Smooth muscle cell of the brain vasculature (primary cell): ENCODE measurements around the gene SYTL3.
"Not testable (repeated sequence)": the region's sequence is repeated elsewhere in the genome, so short reads cannot be mapped to it uniquely, and the experiment has no call there.

ENCODE experiments used
- DNase-seq: peaks from one replicate; pipeline ENCODE4 v3.0.0-alpha.2; 2012; ENCODE audit warnings: low read depth, low spot score

Gene SYTL3

DNA sequence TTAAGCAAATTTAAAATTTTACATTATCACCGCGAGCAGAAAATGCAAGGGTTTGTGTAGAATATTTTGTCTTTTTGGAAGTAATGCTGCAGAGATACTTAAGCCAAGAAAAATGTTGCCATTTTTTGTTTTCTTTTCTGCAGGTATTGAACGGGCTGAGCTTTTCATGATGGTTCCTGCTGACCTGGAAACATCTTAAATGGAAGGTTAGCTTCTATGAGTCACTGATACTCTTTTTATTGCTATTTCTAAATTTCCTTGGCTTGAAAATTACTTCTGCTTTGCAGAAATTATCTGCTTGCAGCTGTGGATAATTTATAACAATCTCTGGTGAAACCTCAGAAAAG lies 12.7 kb downstream of the SYTL3 start:
- DNase-seq: no peak

DNA sequence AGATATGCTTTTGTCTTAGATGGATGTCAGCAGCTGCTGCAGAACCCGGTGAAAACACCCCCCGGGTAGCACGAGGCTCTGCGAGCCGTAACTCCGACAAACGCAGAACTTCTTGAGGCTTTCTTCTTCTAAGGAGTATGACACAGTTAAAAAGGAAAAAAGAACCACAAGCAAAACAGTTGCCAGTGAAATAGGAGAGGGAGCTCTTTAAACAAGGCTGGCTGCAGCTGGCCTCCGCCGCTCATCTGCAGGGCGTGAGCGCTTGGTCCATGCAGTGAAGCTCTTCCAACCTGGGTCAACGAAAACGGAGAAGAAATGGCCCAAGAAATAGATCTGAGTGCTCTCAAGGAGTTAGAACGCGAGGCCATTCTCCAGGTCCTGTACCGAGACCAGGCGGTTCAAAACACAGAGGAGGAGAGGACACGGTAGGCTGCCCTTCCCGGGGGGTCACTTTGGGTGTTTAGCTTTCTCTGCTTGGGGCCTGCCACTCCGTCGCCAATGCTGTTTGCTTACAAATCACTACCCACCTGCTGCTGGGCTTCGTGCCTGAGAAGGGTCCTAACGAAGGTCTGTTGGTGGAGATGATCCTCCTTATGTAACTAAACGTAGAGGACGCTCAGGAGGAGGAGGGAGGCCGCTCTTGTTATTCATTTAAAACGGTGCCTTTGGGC lies 13.2 kb downstream of the SYTL3 start:
- DNase-seq: no peak

DNA sequence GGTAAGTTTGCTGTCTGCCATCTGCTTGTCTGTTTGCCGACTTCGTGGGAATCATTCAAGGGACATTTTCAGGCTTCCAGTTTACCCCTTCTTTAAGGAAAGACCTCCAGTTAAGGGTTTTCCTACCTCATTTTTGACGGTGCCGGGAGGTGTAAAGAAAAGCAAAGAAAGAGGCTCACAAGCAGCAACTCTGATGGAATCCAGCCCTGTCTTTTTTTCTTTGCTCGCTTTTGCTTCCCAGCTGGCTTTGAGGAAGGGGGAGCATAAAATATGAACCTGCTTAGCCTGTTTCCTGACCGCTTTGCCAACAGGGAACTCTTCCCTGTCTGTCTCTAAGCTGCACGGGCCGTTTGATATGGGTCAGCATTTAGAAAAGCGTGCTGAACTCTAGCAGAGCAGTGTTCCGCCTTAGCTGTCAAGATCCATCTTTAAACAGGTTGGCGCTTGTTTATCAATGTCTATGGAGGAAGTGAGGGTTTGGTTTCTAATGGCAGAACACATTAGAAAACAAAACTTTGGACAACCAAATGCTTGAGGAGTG lies 13.8 kb downstream of the SYTL3 start:
- DNase-seq: no peak

DNA sequence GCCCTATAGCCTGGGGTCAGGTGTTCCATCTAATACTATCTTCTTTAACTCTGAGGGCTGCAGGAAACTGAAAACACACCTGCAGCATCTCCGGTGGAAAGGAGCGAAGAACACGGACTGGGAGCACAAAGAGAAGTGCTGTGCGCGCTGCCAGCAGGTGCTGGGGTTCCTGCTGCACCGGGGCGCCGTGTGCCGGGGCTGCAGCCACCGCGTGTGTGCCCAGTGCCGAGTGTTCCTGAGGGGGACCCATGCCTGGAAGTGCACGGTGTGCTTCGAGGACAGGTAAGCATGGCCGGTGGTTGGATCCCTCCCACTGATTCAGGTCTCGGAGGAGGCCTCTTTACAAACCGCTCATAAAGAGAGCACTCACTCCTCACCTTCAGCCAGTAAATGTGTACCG lies 15.5 kb downstream of the SYTL3 start:
- no peak for DNase-seq

DNA sequence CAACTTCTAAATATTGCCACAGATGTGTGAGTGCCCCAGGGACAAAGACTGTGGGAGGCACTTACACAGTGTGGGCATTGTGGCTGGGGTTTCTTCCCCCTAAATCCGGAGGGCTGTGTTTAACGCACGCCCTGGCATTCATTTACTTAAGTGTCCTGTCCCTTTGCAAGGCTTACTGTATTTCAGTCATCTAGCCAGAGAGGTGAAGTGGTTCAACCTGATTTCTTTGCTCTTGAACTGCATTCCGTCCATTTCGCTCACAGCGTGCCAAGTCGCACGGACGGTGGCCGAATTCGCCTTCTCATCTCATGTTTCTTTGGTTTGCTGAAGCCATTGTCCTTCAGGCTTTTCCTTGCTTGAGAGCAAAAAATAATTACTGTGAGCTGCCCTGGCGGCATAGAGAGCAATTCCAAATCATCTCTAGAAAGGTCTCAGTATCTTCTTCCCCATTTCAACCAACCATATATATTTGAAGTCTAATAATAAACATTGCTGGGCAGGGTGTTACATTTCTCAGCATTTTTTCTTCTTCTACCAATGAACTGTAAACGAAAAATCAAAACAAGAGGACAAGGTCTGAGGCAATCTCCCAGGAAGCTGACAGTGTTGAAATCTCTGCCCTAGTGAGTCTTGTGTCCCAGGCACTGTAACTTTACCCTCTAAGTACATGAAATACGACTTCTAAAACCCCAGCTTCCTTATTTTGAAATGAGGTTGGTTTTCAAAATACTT lies 16.9 kb downstream of the SYTL3 start:
- DNase-seq: no peak

DNA sequence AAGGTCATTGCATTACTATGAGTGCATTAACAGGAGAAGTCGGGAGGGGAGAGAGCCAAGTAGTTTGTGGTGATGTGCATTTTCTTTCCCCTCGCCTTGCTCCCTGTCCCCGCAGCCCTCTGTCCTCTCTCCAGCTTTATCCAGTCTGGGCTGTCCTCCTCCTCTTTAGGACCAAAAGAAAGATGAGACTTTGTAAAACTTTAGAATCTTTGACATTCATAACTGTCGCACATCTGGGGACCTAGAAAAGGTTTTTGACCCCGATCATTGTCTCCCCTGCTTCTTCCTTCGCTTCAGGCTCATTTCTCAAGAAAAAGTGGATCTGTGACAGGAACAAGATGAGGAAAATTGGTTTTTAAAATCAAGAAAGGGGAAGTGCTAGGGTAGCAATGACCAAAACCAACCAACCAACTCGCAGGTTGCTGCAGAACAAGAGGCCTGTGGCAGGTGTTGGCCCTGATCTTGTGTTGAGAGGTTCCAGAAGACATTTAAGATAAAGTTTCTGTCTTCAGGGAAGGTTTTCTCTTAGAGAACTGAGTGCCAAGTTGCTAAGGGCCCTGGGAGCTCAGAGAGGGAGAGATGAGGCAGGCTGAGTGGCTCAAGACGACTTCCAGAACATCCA lies 17.6 kb downstream of the SYTL3 start:
- DNase-seq: no peak

DNA sequence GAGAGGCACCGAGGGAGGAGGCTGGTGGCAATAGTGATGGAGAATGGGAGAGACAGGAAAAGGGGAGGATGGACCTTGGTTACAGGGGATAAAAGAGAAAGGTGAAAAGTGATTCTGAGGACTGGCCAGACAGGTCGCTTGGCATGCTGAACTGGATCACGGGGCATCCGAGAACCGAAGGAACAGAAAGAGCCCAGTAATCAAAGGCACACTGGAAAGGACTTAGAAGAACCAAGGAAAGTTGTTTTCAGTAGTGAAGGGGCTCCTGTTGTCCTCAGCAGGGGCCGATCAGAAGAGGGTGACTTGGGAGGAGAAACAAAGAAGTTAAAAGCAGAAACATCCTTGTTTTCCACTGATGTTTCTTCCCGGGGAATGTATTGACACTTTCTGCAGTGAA lies 18.9 kb downstream of the SYTL3 start:
- DNase-seq: no peak

DNA sequence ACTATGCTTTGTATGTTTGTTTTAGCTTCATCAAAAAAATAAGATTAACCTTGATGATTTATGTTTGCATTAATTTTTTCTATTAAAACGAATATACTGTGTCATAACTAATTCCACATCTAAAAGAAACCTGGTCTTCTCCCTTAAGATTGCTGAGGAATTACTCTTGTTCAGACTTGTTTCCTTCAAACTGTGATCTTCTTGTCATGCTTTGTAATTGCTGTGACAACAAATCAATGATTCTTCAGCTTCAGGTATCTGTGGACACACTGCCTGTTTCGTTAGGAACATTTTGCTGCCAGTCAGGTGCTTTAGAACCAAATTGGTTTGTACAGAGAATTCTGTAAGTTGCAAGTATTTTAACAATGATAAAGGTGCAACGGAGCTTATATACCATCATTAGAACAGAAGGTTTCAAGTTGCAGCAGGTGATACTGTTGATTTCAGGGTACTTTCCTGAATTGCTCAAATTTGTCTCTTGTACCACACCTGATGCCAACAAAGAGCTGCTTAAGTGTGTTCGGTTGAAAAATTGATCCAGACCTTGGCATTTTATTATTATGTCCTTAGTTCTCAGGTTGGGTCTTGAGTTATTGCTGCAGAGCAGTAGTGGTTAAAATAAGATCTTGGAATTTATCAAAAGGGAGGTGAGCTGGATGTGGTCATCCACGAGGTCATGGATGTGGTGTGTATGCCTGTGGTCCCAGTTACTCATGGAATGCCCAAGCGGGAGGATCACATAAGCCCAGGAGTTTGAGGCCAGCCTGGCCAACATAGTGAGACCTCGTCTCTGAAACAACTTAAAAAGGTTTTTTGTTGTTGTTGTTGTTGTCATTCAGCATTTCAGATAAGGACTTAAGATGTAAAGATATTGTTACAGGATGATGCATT lies 19.5 kb downstream of the SYTL3 start:
- no peak for DNase-seq

DNA sequence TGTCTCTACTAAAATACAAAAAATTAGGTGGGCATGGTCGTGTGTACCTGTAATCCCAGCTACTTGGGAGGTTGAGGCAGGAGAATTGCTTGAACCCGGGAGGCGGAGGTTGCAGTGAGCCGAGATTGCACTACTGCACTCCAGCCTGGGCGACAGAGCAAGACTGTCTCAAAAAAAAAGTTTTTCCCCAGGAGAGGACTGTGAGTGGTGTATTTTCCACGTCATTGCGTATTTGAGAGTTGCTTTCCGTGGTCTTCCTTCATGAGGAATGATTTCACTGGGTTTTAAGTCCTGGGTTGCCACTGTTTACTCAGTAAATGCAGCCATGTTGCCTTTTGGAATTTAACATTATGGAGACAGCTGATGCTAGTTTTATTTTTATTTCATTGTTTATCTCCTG lies 22.3 kb downstream of the SYTL3 start:
- DNase-seq: not testable (repeated sequence)

DNA sequence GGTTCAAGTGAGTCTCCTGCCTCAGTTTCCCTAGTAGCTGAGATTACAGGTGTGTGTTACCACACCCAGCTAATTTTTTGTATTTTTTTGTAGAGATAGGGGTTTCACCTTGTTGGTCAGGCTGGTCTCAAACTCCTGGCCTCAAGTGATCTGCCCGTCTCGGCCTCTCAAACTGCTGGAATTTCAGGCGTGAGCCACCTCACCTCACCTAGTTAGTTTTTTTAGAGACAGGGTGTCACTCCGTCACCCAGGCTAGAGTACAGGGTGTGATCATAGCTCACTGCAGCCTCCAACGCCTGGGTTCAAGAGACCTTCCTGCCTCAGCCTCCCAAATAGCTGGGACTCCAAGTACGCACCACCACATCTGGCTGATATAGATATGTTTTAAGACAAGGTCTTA lies 22.9 kb downstream of the SYTL3 start:
- DNase-seq: no peak

DNA sequence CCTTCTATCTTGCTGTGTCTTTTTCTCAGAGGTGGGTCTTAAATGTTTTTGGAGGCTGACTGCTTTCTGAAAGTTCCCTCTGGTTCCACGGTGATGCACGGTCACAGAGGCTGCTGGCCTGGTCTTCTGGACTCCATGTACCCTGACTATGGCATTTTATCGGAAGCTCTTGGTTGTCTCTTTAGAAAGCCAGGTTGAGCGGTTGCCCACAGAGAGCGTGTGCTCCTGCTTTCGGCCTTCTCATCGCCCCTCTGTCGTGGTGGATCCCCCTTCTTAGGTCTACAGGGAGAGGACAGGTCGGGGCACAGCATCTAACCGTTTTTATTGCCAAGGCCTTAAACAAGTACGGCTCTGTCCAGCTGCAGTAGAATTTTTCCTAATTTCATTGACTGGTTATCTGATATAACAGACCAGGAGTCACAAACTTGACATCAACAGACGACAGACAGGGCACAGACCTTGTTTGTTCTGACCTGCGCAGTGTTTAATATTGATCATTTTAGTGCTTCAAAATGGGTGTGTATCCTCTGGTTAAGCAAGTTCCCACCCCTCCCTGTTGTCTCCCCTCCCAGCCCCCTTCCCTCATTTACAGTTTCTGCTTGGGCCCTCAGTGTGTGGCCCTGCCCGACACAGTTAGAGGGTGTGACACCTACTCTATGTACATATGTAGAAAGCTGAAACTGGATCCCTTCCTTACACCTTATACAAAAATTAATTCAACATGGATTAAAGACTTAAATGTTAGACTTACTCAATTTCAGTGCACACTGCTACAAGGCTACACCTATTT lies 24.7 kb downstream of the SYTL3 start:
- no peak for DNase-seq

DNA sequence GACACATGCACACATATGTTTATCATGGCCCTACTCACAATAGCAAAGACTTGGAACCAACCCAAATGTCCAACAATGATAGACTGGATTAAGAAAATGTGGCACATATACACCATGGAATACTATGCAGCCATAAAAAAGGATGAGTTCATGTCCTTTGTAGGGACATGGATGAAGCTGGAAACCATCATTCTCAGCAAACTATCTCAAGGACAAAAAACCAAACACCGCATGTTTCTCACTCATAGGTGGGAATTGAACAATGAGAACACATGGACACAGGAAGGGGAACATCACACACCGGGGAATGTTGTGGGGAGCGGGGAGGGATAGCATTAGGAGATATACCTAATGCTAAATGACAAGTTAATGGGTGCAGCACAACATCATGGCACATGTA lies 27.2 kb downstream of the SYTL3 start:
- not testable (repeated sequence) for DNase-seq

DNA sequence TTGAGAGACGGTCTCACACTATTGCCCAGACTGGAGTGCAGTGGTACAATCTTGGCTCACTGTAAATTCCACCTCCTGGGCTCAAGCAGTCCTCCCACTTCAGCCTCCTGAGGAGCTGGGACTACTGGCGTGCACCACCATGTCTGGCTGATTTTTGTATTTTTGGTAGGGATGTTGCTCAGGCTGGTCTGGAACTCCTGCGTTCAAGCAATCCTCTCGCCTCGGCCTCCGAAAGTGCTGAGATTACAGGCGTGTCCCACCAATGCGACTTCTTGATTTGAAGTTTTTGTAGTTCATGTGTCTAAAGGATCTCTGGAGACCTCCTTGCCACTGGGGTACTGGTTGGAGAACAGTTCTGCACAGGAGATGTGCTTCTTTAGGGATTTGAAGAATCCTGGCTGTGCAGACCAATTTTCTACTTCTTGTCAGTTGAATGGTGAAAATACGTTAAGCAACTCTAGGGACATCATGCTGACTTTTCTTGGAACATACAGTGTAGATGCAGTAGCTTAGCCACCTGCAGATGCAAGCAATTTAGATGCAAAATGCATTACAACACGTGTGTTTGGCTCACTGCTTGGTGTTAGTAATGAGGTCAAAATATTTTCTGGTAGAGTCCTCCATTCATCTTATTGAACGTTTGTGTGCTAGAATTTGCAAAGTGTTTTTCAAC lies 28.2 kb downstream of the SYTL3 start:
- DNase-seq: no peak

DNA sequence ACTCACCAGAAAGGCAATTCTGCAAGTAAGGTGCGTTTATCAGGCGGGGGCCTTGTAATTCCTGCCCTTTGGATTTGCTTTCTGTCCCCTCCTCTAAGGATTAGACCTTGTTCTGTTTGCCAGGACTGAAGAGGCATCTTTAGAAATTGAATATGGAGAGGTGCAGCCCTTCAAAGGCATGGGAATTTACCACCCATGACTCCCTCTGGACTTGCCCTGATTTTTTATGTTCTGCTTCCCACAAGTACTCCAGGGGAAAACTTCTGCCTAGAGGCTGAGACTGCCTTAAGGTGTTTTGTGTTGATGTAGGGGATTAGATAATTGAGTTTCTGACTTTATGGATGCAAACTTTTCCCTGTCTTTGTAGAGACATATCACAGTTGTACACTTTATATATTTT lies 30.2 kb downstream of the SYTL3 start:
- DNase-seq: no peak

DNA sequence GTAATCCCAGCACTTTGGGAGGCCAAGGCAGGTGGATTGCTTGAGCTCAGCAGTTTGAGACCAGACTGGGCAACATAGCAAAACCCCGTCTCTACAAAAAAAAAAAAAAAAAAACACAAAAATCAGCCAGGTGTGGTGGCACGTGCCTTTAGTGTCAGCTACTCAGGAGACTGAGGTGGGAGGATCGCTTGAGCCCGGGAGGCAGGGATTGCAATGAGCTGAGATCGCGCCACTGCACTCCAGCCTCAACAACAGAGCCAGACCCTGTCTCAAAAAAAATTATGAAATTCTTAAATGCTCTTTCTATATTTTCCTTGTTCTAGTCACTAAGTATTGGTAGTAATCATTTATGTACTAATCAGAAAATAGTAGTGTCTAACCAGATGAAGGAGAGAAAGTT lies 30.6 kb downstream of the SYTL3 start:
- no peak for DNase-seq

DNA sequence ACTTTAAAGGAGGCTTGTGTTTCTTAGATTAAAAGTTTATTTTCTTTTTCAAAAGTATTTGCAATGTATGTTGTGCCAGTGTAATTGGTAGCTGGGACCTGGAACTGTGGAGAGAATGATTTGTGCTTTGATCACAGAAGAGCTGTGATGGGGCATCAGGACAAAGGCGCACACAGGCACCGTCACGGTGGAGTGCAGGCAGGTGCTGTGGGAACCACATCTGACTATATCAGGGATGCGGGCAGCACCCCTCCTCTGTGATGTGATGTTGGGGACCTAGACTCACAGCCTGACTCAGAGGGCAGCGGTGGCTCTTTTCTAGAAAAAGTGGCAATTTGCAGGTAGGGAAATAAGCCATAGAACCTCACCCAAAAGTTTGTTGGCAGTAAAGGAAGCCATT lies 34.5 kb downstream of the SYTL3 start:
- DNase-seq: no peak

DNA sequence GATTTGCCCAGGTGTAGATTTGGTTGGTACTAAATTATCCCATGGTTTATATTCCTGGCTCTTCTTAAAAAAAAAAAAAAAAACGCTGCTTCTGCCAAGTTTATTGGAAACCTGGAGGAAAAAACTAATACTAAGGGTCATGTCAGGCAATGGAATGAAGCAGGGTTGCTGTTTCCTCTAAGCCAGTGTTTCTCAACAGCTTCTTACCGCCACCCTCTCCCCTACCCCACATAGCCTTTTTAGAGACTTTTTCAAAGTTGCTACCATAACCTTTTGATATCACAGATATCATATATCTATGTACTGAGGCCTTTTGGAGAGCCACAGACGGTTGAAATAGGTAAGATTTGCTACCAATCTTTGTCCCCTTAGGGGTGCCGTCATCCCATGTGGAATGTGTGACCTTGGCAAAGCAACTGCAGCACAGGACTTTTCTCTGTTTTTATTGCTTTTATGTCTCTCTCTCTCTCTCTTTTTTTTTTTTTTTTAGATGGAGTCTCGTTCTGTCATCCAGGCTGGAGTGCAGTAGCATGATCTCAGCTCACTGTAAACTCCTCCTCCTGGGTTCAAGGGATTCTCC lies 35.0 kb downstream of the SYTL3 start:
- no peak for DNase-seq

DNA sequence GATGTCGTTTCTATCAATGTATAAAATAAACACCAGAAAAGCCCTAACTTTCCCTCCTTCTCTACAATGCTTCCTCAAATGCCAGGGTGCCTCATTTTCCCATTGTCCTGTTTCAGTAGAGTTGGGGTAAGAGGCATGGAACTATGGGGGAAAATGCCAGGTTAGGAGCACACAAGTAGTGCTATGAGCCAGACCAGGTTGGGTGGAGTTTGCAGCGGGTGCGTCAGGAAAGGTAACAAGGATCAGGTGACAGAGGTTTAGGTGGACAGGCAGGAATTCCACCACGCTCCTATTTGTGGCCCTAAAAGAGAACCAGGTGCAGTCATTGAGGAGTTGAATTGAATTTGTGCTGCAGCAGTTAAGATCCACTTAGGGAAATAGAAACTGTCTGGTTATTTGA lies 36.5 kb downstream of the SYTL3 start:
- DNase-seq: no peak

DNA sequence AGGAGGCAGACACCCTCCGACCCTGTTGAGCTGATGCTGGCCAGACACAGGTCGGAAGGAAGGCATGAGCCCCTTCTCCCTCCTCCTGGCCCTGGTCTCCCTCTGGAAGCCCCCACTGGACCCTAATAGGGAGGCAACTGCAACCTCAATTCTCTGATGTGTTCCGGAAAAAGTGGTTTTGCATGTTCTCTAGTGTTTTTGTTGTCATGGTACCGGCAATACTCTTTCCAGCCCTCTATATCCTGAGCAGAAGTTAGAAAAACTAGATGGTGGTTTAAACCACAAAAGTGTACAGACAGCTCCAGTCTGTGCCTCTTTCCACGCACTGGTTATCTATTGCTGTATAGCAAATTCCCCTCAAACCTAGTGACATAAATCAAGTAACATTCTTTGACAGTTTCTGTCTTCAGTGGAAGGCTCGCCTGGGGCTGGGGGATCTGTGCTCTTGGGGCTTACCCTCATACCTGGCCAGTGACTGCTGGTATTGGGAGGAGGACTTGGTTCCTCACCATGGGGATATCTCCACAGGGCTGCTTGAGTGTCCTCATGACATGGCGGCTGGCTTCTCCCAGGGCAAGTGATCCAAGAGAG lies 37.0 kb downstream of the SYTL3 start:
- no peak for DNase-seq

DNA sequence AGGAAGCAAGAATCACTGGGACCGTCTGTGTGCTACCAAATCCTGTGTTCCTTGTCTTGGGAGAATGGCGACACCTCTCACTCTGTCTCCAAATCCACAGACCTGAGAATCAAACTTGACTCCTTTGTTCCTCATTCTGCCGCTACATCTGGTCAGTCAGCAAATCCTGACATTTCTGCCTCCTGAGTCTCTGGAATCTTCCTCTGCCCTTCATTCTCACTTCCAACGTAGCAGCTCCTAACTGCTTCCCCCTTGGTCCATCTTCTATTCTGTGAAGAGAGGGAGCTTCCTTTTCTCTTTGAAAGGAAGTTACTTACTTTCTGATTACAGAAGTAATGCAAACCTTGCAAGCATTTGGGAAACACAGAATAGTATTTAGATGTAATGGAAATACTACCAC lies 37.7 kb downstream of the SYTL3 start:
- DNase-seq: no peak
